Left hindlimb (tissue), 1 donor: ENCODE data around the gene RUNX1.
A peak's percentile ranks its signal among the peaks of the same experiment; 100 is the strongest.

ENCODE experiments used
- DNase-seq: peaks from one replicate; pipeline ENCODE4 v3.0.0-alpha.2; 2018

The RUNX1 gene

DNA sequence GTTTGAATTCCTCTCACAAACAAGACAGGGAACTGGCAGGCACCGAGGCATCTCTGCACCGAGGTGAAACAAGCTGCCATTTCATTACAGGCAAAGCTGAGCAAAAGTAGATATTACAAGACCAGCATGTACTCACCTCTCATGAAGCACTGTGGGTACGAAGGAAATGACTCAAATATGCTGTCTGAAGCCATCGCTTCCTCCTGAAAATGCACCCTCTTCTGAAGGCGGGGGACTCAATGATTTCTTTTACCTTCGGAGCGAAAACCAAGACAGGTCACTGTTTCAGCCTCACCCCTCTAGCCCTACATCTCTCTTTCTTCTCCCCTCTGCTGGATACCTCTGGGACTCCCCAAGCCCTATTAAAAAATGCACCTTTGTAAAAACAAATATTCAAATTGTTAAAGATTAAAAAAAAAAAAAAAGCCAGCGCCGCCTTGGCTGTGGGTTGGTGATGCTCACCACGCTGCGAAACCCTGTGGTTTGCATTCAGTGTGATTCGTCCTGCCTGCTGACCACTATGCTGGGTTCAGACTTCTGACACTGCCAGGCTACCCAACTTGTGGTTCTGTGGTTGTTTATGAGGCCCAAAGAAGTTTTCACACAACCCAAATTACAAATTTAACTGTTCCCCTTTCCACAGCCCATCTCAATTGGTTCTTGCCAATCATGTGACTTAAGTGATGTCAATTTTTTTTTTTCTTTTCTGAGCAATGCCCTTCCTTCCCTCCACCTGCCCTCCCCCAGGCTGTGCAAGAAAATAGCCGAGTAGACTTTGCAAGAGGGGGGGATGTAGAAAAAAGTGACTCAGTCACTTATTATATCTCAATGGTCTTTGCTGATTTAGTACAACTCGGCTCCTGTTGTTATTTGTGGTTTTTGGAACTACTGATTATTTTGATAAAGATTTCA, at the start of gene RUNX1:
Gene RUNX1, minus strand, starts transcription at position 597 of the 912 bp plus-strand sequence.
- DNase-seq: peak; percentile 68

DNA sequence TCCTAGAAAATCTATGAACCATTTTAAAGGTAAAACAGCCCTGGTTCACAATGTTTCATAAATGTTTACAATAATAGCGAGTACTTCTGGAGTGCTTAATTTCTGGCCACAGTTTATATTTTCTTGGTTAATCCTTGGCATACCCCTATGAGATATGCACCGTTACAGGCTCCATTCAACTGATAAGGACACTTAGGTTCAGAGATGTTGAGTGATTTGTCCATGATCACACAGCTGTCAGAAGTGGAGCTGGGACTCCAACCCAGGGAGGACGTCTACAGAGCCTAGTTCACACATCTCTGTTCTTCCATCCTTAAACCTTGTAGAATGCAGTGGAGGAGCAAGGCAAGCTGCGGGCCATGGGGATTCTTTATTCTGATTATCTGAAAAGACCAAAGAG, 48.4 kb upstream of the RUNX1 start:
- no peak for DNase-seq

DNA sequence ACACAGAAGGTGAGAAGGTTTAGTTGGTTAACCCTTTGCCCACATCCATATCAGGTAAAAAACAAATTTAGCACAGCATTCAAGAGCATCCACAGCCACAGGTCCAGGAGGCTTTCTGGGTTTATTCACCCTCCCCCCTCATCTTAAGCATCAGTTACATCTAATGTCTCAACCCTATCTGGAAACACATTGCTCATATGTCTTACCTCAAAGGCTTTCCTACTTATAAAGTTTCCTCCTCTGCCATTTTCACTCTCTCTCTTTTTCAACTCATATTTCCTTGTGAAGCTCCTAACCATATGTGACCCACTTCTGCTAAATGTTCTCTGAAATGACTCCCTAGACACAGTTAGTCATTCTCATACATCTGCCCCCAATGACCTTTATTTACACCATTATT, 47.9 kb upstream of the RUNX1 start:
- no peak for DNase-seq

DNA sequence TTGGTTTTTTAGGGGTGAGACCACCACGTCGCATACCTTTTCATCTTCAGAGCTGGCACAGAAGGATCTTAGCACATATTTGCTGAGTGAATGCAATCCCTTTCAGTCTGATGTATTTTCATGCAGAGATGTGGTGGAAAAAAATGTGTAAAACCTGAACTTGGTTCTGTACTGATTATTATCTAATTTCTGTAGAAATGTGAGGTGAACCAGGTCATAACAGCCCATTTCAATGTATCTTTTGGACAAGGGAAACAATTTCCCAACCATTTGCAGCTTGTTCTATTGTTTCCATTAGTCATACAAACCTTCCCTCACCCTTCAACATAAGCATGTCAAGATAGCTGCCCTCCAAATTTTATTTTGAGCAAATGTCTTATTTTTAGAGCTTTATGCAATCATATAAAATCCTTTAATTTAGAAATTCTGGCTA, 46.8 kb upstream of the RUNX1 start:
- DNase-seq: no peak

DNA sequence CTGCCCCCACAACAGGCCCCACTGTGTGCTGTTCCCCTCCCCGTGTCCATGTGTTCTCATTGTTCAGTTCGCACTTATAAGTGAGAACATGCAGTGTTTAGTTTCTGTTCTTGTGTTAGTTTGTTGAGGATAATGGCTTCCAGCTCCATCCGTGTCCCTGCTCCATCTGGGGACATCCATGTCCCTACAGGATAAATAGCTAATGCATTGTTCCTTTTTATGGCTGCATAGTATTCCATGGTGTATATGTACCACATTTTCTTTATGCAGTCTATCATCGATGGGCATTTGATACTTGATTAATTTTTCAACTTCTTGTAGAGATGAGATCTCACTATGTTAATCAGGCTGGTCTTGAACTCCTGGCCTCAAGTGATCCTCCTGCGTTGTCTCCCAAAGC, 44.4 kb upstream of the RUNX1 start:
- DNase-seq: no peak

DNA sequence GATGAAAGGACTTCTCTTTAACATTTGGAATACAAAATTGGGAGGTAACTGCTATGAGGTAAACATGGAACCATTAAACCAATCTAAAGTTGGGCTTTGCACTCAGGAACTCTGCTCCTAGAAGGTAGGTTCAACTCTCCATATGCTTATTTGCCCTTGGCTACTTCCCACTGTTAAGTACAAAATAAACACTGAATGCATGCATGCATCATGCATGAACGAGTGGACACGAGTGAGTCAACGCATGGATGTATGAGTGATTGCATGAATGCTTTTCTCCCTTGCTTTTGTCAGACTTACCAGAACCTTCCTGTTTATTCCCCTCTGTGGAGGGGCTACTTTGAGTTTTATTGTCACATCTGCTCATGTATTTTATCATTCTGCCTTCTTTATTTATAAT, 42.4 kb upstream of the RUNX1 start:
- DNase-seq: no peak

DNA sequence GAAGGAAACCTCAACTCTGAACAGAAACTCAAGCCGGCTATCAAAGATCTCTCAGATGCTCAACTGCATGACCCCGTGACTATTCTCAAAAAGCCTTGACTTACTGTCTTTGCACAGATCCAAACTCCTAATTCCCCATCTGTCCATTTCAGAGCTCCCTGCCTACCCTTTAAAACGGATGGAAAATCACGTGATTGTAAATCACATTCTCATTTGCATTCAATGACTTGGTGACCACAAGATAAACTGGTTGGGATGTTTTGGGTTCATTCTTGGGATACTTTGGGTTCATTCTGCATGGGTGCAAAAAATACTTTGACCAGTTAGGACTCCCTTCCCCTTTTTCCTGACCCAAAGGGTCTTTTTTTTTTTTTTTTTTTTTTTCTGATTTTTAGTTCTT, 41.3 kb upstream of the RUNX1 start:
- no peak for DNase-seq

DNA sequence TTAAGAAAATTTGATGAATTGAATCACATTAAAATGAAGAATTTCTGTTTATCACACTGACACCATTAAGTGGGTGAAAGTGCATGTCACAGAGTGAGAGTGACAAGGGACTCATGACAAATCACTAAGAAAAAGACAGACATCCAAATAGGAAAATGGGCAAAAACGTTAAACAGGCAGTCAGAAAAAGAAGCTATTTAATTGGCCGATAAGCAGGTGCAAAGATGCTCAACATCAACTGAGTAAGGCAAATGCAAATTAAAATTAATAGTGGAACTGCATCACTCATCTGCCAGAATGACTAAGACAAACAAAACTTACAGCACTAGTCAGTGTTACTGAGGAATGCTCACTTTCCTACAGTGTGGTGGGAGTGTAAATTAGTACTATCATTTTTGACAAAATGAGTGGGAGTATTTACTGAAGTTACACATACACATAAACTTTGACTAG, 39.2 kb upstream of the RUNX1 start:
- DNase-seq: no peak

DNA sequence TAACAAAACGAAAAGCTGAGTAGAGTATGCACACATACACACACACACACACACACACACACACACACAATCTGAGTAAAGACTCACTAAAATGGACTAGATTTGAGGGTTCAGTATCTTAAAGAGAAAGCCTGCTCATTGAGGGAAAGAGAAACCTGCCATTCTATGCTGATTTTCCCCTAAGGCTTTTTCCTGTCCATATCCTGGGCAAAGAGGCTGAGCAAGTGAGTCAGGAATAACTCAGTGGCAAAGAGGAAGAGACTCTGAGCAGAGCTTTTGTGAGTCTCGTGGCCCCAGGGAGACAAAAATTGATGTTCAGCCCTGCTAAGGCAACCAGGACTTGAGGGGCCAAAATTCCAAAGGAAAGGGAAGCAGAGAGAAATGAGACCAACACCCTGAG, 37.3 kb upstream of the RUNX1 start:
- DNase-seq: no peak

DNA sequence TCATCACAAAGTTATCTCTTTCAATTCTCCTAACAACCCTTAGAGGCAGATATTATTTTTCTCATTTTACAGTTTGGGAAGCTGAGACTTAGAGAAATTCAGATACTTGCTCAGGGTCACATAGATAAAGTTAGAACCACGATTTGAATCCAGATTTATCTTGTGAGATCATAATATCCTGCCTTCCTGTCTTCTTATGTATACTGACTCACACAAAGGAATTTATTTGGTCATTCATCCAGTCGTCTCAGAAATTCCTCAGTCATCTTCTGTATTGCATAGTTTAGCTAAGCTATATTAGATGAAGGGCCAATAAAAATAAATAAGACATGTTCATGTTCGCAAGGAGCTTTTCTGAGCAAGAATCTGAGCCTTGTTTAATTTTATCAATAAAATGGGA, 35.8 kb upstream of the RUNX1 start:
- DNase-seq: no peak

DNA sequence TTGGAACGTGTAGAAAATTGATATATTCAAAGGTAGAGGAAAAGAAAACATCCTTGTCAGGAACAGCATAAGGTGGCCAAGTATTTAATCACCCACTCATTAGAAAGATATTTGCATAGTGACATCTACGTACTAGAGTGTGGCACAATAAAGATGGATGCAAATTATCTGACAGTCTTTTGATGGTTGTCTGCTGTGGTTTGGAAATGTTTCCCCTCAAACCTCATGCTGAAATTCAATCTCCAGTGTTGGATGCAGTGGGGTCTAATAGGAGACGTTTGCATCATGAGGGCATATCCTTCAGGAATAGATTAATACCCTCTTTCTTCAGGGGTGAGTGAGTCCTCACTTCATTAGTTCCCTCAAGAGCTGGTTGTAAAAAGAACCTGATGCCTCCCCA, 34.1 kb upstream of the RUNX1 start:
- DNase-seq: no peak

DNA sequence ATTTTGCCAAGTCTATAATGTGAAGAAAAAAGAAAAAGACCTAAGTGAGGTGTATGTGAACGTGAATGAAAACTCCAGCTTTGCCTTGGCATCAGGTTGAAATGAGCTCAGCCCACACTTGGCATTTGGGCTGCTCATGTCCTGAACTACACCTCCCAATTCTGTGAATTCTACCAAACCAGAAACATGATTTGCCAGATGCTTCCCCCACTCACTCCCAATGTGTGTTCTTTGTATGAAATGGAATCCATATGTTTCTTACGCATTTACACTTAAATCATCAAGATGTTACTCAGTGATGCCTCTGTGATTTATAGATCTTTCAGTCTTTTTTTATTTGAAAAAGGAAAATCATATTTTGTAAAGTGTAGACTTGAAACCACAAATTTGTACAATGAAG, 32.8 kb upstream of the RUNX1 start:
- DNase-seq: peak; percentile 61

DNA sequence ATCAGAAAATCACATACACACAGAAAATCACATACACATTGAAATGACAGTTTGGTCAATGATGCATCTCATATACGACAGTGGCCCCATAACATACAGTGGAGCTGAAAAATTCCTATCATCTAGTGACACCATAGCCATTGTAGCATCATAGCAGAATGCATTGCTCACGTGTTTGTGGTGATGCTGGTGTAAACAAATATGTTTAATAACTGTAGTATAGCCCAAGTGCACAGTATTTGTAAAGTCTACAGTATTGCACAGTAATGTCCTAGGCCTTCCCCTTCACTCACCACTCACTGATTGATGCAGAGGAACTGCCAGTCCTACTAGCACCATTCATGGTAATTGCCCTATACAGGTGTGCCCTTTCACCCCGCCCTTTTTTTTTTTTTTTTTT, 30.1 kb upstream of the RUNX1 start:
- DNase-seq: no peak

DNA sequence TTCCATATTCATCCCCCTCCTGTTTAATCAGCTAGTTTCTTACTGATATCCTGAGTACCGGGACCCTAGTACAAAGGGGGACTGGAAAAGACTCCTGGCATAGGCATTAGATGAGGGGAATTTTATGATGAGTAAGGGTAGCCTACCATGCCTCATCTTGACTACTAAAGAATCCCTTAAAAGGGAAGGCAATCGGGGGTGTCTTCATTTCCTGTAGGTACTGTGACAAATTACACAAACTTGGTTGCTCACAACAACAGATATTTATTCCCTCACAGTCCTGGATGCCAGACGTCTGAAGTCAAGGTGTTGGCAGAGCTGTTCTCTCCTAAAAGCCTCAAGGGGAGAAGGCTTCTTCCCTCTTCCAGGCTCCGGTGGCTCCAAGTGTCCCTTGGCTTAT, 28.9 kb upstream of the RUNX1 start:
- no peak for DNase-seq

DNA sequence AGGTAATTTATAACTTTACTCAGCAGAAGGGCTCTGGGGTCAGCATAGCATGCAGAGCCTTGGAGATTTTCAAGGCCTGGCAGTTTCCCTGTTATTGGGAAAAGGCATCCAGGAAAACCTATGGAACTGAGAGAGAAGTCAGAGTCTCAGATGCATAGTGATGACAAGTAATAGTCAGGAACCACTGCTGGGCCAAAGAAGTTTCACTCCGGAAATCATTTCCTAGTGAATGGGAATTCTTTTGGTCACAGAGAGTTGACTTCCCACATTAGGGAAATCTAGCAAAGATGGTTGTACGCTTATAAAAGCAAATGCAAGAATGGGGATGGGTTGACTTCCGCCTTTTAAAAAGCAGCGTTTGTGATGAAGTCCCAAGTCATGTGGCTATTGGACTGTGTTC, 28.4 kb upstream of the RUNX1 start:
- no peak for DNase-seq

DNA sequence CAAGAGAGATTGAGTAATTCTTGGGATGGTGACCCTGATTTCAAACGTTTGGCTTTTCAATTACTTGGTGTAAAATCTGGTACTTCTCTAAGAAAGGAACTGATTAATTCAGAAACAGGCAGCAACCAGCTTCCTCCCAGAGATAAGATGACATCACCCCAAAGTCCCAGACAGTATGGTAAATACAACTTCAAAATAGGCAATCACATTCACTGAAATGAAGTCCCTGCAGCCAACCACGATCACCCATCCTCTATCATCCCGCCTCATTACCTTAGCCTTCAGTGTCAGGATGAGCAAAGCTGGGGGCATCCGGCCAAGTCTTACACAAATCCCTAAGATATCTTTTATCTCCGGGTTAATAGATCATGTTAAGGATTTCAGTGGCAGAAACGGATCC, 26.4 kb upstream of the RUNX1 start:
- DNase-seq: no peak

DNA sequence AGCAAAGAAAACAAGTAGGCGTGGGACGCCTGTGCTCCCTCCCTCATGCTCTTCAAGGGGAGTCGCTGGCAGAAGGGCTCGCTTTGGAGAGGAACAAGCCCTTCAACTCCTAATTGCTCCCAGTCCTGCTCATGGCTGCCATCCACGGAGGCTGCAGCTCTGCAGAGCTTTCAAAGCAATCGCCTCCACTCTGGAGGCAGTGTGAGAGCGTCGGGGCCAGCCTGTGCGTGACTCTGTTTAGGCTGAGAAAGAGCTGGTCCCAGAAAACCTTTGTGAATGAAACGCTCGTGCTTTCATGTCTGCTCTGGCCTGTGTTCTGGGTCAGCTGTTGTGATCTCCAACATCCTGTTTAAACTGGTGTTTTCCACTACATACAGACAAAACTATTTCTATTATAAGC, 23.9 kb upstream of the RUNX1 start:
- DNase-seq: peak; percentile 81

DNA sequence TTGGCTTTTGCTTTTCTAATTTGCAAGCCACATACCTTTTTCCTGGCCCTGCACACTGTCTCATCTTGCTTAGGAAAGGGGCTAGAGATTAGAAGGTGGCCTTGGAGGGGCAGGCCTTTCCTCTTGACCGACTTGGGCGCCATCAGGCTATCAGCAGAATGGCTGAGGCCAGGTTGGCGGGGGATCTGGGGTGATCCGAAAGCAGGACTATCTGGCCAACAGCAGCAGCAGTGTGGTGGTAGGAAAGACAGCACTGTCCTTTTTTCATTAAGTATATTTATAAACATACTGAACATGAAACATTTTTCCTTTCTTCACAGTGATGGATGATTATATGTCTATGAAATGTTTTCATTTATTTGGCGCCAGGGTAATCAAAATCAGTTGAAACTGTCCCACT, 23.5 kb upstream of the RUNX1 start:
- no peak for DNase-seq

DNA sequence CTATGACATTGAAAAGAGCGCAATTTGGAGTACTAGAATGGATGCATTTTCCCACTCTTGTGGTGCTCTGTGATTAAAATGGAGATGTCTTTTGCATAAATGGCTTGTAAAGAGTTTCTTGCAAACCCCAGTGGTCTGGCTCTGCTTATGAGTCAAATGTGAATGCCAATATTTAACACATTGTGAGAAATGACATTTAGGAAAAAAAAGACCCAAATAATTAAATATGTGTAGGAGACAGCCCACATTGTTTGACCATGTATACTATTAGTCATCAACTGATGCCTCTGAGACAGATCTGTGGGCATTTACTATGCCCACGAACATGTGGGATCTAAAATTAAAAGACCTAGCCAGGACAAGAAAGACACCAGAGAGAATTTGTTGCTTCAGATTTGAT, 22.2 kb upstream of the RUNX1 start:
- no peak for DNase-seq

DNA sequence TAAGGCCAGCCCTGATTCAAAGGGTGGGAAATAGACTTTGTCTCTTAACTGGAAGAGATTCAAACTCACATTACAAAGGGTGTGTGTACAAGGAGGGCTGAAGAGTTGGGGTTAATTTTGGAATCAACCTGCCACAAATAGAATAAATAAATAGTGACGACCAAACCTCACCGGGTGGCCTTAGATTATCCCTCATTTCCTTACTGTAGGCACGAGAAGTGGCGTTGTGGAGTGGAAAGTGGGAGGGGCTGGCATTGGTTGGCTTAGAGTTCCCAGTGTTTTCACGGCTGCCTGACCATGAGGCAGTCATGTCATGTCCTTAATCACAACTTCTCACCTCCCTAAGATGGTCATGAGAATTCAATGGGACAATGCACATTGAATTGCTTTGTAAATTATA, 21.3 kb upstream of the RUNX1 start:
- no peak for DNase-seq

DNA sequence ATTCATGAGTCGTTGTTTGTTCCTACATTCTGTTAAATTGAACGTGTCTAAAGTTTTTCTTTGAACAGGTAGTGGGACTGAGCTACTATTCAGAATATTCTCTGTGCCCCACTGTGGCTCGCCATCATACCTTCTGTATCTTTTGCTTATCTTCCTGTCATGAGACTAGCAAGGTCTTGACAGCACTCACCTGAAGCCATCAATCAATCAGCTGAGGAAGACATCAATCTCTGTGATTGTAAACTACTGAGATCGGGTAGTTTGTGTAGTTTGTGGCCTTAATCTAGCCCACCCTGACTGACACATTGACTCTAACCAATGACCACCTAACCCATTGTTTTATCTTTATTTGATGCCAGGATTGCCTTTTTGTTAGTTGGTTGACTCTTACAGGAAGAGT, 17.7 kb upstream of the RUNX1 start:
- DNase-seq: no peak

DNA sequence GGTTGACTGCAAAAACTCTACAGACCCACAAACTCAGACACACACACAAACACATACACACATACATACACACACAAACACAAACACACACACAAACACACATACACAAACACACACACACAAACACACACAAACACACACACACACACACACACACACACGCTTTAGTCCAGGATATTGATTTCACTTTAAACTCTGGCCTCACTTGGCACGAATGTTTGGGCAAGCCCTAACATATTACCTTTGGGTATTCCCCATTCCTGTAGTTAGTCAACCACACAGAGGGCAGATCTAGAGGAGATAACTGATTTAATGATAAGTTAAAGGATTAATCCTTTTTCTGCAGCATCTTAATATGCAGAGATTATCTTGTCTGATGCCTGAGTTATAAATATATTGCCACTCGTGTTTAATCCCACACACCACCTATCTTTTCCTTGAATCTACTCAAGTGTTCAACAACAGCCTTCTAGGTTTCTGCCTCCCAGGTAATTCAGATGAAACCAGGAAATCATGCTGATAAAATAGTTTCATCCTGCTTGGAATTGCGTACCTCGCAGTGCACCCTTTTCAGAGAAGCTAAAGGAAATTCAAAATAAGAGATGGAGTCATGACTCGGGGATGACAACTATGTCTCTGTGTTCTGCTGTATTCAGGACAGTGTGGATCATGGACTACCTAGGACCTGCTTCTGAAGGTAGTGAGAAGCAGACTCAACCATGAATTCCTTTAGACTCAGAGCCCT, 14.5 kb upstream of the RUNX1 start:
- DNase-seq: no peak

DNA sequence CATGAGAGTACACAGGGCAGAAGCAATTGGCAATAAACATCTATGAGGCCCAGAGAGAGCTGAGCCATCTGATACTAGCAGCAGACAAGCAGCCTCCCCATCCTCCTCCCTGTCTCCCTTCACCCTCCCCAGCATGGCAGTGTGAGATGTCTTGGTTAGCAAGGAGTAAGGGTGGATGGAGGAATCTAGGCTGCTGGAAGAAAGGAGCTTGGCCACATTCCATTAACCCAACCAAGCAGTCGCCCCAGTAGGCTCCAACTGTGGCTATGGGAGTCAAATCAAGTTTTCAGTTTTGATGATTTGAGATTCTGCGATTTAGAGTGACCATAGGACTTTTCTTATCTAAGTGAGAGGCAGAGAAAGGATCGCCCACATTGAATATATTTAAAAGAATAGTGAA, 12.9 kb upstream of the RUNX1 start:
- no peak for DNase-seq

DNA sequence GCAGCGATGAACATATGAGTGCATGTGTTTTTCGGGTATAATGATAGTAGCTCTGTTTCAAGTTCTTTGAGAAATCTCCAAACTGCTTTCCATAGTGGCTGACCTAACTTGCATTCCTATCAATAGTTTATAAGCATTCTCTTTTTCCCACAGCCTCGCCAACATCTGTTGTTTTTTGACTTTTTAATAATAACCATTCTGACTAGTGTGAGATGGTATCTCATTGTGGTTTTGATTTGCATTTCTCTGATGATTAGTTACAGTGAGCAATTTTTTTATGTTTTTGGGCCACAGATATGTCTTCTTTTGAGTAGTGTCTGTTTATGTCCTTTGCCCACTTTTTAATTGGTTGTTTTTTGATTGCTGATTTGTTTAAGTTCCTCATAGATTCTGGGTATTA, 10.6 kb upstream of the RUNX1 start:
- DNase-seq: no peak
